Lung microvascular endothelial cell (primary cell): ENCODE data around the gene PADI2. TPM values are rescaled to one million over a fixed set of nuclear protein-coding genes. Genes with fewer than 3 reads are reported as not detected.
A peak's percentile ranks its signal among the peaks of the same experiment; 100 is the strongest.

ENCODE experiments used
- DNase-seq, 2 donors: peaks; one replicate each; pipeline versions ENCODE4 v3.0.0 to v3.0.0-alpha.2; 2010; ENCODE audit warnings: low read depth in 2 of 2
- total RNA-seq: library from RNA; depleted of rRNA; stranded (reverse); fragments of >200 nt; gene quantifications from 2 replicates; pipeline ENCODE4 v1.2.1, GENCODE V29; 2014

The PADI2 gene
- under 0.01 and 0.22 TPM in 2 replicates for total RNA-seq

- DNase-seq: peak; percentile 47 to 60
These were observed at the start of gene PADI2 for GRCh38 chr1:17119076-17119772. TSS of gene PADI2 (minus strand) at chr1:17119451. CDS start at chr1:17119371, 80 bp downstream.

- peak in 1 of 2 donors; percentile 28 for DNase-seq
These were observed 49.0 kb upstream of the PADI2 start for GRCh38 chr1:17168091-17168876.

- DNase-seq: no peak
These were observed 48.5 kb upstream of the PADI2 start for GRCh38 chr1:17167786-17168090.

GRCh38 chr1:17167041-17167785 is 48.0 kb upstream of the PADI2 start:
- DNase-seq: no peak

GRCh38 chr1:17165823-17166222 is 46.6 kb upstream of the PADI2 start:
- no peak for DNase-seq

- DNase-seq: no peak
These were observed 44.8 kb upstream of the PADI2 start for GRCh38 chr1:17163789-17164666.

- no peak for DNase-seq
These were observed 44.1 kb upstream of the PADI2 start for GRCh38 chr1:17163371-17163770.

- DNase-seq: no peak
These were observed 43.7 kb upstream of the PADI2 start for GRCh38 chr1:17162941-17163340.

- no peak for DNase-seq
These were observed 42.9 kb upstream of the PADI2 start for GRCh38 chr1:17161926-17162800.

- peak in 1 of 2 donors; percentile 50 for DNase-seq
These were observed 42.0 kb upstream of the PADI2 start for GRCh38 chr1:17161137-17161740.

- DNase-seq: no peak
These were observed 39.7 kb upstream of the PADI2 start for GRCh38 chr1:17158961-17159360.

GRCh38 chr1:17156108-17156507 is 36.9 kb upstream of the PADI2 start:
- peak; percentile 27 to 43 for DNase-seq

- DNase-seq: no peak
These were observed 36.1 kb upstream of the PADI2 start for GRCh38 chr1:17155257-17155920.

- no peak for DNase-seq
These were observed 30.5 kb upstream of the PADI2 start for GRCh38 chr1:17149771-17150170.

- DNase-seq: no peak
These were observed 29.8 kb upstream of the PADI2 start for GRCh38 chr1:17148950-17149608.

- DNase-seq: no peak
These were observed 26.4 kb upstream of the PADI2 start for GRCh38 chr1:17145648-17146047.

- DNase-seq: no peak
These were observed 24.5 kb upstream of the PADI2 start for GRCh38 chr1:17143760-17144159.

GRCh38 chr1:17141441-17142197 is 22.4 kb upstream of the PADI2 start:
- no peak for DNase-seq
